ENCODE measurements around the gene EVA1C. TPM values are rescaled to one million over a fixed set of nuclear protein-coding genes. Genes with fewer than 3 reads are reported as not detected.
A peak's percentile ranks its signal among the peaks of the same experiment; 100 is the strongest.

The EVA1C gene
- total RNA-seq, 1 experiment from 2014 or later = 29.3 TPM

DNA sequence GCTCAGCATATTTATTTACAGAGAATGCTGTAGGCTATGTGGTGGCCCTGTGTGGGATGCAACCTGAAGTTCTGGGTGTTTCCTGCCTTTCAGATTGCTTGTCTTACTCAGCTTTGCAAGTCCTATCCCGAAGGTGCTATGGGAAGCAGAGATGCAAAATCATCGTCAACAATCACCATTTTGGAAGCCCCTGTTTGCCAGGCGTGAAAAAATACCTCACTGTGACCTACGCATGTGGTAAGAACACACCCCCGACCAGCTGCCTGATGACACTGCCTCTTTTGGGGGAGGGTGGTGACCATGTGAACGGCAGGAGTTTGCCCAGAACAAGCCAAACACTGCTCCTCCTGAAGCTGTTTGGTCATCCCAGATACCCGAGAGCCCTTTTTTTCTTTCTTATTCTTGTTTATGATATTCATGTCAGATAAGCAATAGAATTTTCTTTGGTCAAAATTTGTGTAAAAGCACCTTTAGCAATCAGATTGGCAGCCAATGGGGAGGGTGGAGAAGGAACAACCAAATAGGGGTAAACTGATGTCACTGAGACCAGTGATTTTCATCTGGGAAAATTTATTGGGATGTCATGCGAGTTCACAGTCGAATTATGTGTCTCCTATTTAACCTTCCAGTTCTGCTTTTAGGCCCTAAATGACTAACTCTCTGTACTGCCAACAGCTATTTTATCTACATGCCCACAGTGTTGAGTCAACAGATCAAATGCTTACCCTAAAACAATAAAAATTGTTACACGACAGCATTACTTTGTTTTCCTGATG, 82.6 kb downstream of the EVA1C start:
- no peak overlapping the region for H3K4me3 ChIP-seq (replicated peaks in 1 of 2; ENCODE audit: low read depth in 1 of 2, low read length in 2 of 2)
- peaks cover 14 to 21% of the 10 kb centered on the region in 2 experiments for H3K4me1 ChIP-seq (ENCODE audit: control insufficient read depth in 1 of 2, insufficient read depth in 2 of 2, low read length in 2 of 2)
- ChIA-PET POLR2A (no interaction called here), RAD21 (ENCODE audit: low non-redundant PET in 1 of 2, low total read pairs in 2 of 2, uncharacterized antibody in 2 of 2, unreplicated experiment in 2 of 2) (no interaction called here), CTCF (no interaction called here)
- no peaks in the 10 kb centered on the region; the same call in 1 of the 2 replicates for H4K20me1 ChIP-seq (ENCODE audit: insufficient read depth)
- no peak overlapping the region; the same call in 1 of the 2 replicates for H3K4me2 ChIP-seq (ENCODE audit: low read length)
- intact Hi-C loops (cut with micrococcal nuclease) = no loop called here
- H3K9me2 ChIP-seq (ENCODE audit: insufficient read depth) = no peaks in the 10 kb centered on the region
- no TSS peak for BruUV-seq (replicated peaks)
- H3K9ac ChIP-seq (ENCODE audit: low read length) = no peak overlapping the region
- H3K79me2 ChIP-seq (ENCODE audit: insufficient read depth, low read length) = peaks cover 4% of the 10 kb centered on the region; the same call in 1 of the 2 replicates
- peaks cover 3 to 6% of the 10 kb centered on the region in 2 experiments; a peak in 3 of 4 replicates for H3K36me3 ChIP-seq (ENCODE audit: control insufficient read depth in 1 of 2, insufficient read depth in 2 of 2, low read length in 2 of 2)
- no peaks in the 10 kb centered on the region for H3K27me3 ChIP-seq (ENCODE audit: insufficient read depth, low read length)
- no peaks in the 10 kb centered on the region for H3K9me3 ChIP-seq (ENCODE audit: control insufficient read depth in 1 of 2, insufficient read depth in 1 of 2, low read depth in 1 of 2, low read length in 2 of 2)
- ATAC-seq (no peak), DNase-seq (ENCODE audit: low read depth, low spot score) (no peak)
- TF ChIP-seq, protein P1, sequence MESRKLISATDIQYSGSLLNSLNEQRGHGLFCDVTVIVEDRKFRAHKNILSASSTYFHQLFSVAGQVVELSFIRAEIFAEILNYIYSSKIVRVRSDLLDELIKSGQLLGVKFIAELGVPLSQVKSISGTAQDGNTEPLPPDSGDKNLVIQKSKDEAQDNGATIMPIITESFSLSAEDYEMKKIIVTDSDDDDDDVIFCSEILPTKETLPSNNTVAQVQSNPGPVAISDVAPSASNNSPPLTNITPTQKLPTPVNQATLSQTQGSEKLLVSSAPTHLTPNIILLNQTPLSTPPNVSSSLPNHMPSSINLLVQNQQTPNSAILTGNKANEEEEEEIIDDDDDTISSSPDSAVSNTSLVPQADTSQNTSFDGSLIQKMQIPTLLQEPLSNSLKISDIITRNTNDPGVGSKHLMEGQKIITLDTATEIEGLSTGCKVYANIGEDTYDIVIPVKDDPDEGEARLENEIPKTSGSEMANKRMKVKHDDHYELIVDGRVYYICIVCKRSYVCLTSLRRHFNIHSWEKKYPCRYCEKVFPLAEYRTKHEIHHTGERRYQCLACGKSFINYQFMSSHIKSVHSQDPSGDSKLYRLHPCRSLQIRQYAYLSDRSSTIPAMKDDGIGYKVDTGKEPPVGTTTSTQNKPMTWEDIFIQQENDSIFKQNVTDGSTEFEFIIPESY (IDR thresholded peaks at IDR 0.05; ENCODE audit: extremely low read depth, insufficient replicate concordance, low read length) = no peak
- TF ChIP-seq, protein P2, sequence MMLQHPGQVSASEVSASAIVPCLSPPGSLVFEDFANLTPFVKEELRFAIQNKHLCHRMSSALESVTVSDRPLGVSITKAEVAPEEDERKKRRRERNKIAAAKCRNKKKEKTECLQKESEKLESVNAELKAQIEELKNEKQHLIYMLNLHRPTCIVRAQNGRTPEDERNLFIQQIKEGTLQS (IDR thresholded peaks at IDR 0.05) = no peak
- no peak for TF ChIP-seq EGR1 (IDR thresholded peaks at IDR 0.05; ENCODE audit: low read depth)
- no peak for TF ChIP-seq YY1 (IDR thresholded peaks at IDR 0.05; ENCODE audit: extremely low read depth, insufficient replicate concordance, low read depth, low read length)
- no peak for TF ChIP-seq EZH2phosphoT487 (IDR thresholded peaks at IDR 0.05; ENCODE audit: borderline replicate concordance)
- peak overlapping the region; percentile 46 for H3K27ac ChIP-seq (ENCODE audit: low read depth, low read length)
- H2AFZ ChIP-seq (ENCODE audit: low read depth, low read length, poor library complexity, severe bottlenecking) = no peak overlapping the region

Data from HCT116 (cell line).